HG02870 (cell line): ENCODE data around the gene KIF21B.

Experiments used
- ATAC-seq: cut with Tn5 transposase; IDR thresholded peaks from one replicate; pipeline ENCODE4 v1.9.1; 2021; ENCODE audit warnings: mild to moderate bottlenecking, moderate library complexity; ENCODE audit not compliant: unreplicated experiment

The KIF21B gene, protein sequence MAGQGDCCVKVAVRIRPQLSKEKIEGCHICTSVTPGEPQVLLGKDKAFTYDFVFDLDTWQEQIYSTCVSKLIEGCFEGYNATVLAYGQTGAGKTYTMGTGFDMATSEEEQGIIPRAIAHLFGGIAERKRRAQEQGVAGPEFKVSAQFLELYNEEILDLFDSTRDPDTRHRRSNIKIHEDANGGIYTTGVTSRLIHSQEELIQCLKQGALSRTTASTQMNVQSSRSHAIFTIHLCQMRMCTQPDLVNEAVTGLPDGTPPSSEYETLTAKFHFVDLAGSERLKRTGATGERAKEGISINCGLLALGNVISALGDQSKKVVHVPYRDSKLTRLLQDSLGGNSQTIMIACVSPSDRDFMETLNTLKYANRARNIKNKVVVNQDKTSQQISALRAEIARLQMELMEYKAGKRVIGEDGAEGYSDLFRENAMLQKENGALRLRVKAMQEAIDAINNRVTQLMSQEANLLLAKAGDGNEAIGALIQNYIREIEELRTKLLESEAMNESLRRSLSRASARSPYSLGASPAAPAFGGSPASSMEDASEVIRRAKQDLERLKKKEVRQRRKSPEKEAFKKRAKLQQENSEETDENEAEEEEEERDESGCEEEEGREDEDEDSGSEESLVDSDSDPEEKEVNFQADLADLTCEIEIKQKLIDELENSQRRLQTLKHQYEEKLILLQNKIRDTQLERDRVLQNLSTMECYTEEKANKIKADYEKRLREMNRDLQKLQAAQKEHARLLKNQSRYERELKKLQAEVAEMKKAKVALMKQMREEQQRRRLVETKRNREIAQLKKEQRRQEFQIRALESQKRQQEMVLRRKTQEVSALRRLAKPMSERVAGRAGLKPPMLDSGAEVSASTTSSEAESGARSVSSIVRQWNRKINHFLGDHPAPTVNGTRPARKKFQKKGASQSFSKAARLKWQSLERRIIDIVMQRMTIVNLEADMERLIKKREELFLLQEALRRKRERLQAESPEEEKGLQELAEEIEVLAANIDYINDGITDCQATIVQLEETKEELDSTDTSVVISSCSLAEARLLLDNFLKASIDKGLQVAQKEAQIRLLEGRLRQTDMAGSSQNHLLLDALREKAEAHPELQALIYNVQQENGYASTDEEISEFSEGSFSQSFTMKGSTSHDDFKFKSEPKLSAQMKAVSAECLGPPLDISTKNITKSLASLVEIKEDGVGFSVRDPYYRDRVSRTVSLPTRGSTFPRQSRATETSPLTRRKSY (N-terminal part only)

DNA sequence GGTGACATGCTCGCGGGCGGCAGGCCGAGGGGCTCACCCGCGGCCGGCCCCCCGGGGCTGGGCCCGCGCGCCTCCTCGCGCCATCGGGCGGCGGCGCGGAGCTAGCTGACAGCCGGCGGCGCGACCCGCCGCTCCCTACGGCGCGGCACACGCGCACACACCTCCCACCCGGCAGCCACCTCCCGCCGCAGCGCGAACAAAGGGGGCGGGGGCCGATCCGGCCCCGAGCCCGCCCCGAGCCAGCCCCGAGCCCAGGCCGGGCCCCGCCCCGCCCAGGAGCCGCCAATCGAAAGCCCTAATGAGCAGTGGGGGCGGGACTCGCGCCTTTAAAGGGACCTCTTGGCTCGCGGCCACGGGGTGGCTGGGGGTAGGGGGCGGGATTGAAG is at the start of gene KIF21B:
Gene KIF21B (minus strand): TSS at position 198 of the 386 bp plus-strand sequence. CDS start 331 bp downstream, outside the sequence.
- ATAC-seq, result peak; percentile 54

DNA sequence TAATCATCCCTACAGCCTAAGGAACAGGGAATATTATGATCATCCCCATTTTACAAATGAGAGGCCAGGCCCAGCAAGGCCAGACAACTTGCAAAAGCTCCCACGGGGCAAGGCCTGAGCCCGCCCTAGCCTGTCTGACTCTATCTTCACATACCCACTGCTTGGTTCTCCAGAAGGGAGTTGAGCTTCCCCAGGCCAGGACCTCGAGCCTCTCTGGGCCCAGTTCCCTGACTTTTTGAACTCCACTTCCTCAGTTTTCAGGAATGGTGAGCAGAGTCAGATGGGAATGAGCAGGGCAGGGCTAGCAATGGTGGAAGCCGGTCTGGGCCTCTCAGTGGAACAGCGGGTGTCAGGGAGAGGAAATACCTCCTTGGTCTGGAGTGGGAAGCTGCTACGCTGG is 49.4 kb upstream of the KIF21B start:
- ATAC-seq, result no peak

DNA sequence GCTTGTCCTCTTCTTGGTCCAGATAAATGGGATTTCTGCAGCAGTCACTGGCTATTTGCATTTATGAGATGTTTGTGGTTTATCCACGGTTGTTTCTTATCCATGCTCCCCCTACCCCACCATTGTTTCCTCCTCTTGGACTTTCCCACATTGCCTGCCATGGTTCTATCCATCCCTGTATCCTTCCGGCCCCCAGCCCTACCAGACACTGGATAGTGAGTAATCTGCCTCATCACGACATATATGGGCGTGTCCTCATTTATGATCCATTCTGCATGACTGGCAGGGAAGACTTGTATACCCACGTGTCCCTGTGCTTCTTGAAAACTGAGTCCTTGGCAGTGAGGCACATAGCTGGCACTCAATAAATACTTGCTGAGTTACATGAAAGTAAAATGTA is 48.6 kb upstream of the KIF21B start:
- ATAC-seq, result no peak

- ATAC-seq, result no peak
These were observed 46.1 kb upstream of the KIF21B start for GRCh38 chr1:201069636-201070035.

- no peak for ATAC-seq
These were observed 45.5 kb upstream of the KIF21B start for GRCh38 chr1:201068976-201069375.

DNA sequence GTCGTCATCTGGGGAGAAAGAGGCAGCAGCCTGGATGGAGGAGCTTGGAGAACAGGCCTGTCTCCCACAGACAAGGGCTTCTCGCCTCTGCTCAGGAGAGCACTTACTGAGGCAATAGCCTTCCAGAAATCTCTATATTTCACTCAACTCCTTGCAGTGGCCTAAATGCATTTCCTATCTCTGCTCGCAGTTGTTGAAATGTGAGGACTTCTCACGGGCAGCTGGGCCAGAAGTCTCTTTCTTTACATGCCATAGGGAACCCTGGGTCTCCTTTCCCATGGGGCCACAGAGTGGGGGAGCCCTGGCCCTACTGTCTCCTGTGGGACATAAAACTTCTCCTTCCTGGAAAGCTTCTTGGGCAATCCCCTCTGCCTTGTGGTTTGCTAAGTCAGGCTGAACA is 43.5 kb upstream of the KIF21B start:
- ATAC-seq, result no peak

GRCh38 chr1:201065686-201066085 is 42.2 kb upstream of the KIF21B start:
- ATAC-seq, result no peak

- ATAC-seq, result no peak
These were observed 41.3 kb upstream of the KIF21B start for GRCh38 chr1:201064806-201065205.

- ATAC-seq, result no peak
These were observed 39.6 kb upstream of the KIF21B start for GRCh38 chr1:201063145-201063544.

- no peak for ATAC-seq
These were observed 39.1 kb upstream of the KIF21B start for GRCh38 chr1:201062511-201063091.

DNA sequence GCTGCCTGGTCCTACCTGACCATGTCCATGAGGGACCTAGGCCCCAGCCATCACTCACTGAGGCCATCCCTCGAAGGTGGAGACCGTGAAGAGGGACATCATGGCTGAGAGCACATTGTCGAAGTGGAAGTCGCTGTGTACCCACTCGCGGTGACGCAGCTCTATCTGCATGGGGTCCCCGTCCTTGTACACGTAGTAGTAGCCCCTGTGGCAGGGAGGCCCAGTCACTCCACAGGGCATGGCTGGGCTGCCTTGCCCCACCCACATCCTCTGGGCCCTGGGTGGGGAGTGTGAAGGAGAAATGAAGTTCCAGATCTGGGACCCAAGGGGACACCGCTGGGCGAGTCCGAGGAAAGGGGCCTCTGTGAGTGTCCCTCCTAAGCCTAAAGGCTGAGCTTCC is 38.4 kb upstream of the KIF21B start:
- no peak for ATAC-seq

DNA sequence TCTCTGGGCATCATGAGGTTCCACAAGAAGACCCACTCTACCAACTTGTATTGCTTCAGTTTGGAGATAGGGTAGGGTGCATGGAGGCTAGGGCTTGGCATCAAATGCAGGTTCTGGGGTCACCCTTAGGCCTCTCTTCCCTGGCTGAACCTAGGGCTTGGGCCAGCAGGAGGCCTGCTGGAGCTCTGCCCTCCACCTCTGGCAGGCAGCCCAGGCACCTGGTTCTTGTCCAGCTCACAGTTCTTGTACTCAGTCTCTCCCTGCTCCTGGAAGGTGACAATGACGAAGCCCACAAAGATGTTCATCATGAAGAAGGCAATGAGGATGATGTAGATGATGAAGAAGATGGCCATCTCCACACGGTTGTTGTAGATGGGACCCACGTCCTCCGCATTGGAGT is 37.5 kb upstream of the KIF21B start:
- ATAC-seq, result no peak

- no peak for ATAC-seq
These were observed 37.1 kb upstream of the KIF21B start for GRCh38 chr1:201060586-201060985.

DNA sequence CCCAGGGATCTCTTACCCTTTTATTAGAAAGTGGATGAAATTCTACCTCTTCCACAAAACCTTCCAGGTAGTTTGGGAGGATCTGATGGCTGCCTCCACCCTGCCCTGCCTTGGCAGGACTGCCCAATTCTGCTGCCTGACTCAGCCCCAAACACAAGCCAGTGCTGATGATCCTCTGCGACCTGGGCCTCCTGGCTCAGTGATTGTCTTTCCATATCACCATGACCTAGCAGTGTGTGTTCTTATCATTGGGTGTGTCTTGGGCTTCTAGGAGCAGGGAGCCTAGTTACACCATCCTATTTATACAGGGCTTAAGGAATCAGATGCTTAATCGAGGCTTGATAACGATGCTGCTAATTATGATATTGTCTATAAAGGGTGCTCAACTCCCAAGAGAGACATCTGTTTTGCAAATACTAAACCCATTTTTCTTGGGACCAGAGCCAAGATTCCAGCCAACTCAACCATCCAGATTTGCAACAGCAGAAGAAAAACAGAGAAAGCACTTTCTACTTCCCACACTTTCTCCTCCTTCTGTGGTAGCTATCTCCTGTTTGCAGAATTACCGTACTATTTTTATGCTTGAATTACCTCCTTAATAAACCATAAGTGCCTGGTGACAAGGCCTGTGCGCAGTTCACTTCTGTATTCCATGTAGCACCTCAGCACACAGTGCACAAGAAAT is 36.5 kb upstream of the KIF21B start:
- no peak for ATAC-seq

- no peak for ATAC-seq
These were observed 35.9 kb upstream of the KIF21B start for GRCh38 chr1:201059401-201059800.

- no peak for ATAC-seq
These were observed 30.6 kb upstream of the KIF21B start for GRCh38 chr1:201054091-201054543.

- no peak for ATAC-seq
These were observed 29.8 kb upstream of the KIF21B start for GRCh38 chr1:201053155-201053860.

DNA sequence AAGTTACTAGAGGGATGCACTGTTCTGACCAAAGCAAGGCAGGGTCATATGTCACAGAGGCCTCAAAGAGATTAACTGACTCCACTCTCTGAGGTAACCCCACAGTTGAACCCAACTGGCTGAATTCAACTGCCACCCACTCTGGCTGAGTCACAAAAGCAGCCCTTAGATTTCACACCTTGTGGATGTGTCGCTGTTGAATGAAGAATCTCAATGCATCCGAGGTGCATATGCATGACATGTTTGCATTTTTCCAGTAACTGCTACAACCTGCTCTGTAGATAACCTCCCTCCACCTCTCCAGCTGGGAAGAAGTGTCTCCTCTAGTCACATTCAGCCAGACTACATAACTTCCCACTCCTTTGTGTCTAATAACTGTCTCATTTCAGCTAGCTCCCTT is 27.9 kb upstream of the KIF21B start:
- no peak for ATAC-seq

GRCh38 chr1:201050515-201051277 is 27.2 kb upstream of the KIF21B start:
- no peak for ATAC-seq
